ENCODE data around the gene PAWR.
A peak's percentile ranks its signal among the peaks of the same experiment; 100 is the strongest.
"Not testable (repeated sequence)": the region's sequence is repeated elsewhere in the genome, so short reads cannot be mapped to it uniquely, and the experiment has no call there.

Gene PAWR

GRCh38 chr12:79688376-79689060, 2.2 kb downstream of the PAWR start:
- no peak for DNase-seq

GRCh38 chr12:79687711-79688260, 3.0 kb downstream of the PAWR start:
- peak; percentile 18 for DNase-seq

- DNase-seq: no peak
These were observed 4.6 kb downstream of the PAWR start for GRCh38 chr12:79686171-79686570.

GRCh38 chr12:79685068-79685467, 5.7 kb downstream of the PAWR start:
- no peak for DNase-seq

- not testable (repeated sequence) for DNase-seq
These were observed 6.4 kb downstream of the PAWR start for GRCh38 chr12:79684338-79684737.

GRCh38 chr12:79682593-79682992, 8.2 kb downstream of the PAWR start:
- no peak for DNase-seq

GRCh38 chr12:79681008-79681590, 9.7 kb downstream of the PAWR start:
- no peak for DNase-seq

- DNase-seq: no peak
These were observed 10.7 kb downstream of the PAWR start for GRCh38 chr12:79680051-79680450.

- DNase-seq: no peak
These were observed 12.5 kb downstream of the PAWR start for GRCh38 chr12:79678306-79678705.

- DNase-seq: no peak
These were observed 13.1 kb downstream of the PAWR start for GRCh38 chr12:79677672-79678071.

GRCh38 chr12:79676579-79676978, 14.2 kb downstream of the PAWR start:
- no peak for DNase-seq

GRCh38 chr12:79674629-79675028, 16.1 kb downstream of the PAWR start:
- no peak for DNase-seq

- DNase-seq: no peak
These were observed 17.4 kb downstream of the PAWR start for GRCh38 chr12:79673354-79673753.

GRCh38 chr12:79668113-79668512, 22.7 kb downstream of the PAWR start:
- no peak for DNase-seq

GRCh38 chr12:79665212-79665887, 25.4 kb downstream of the PAWR start:
- DNase-seq: no peak

GRCh38 chr12:79664518-79664917, 26.2 kb downstream of the PAWR start:
- no peak for DNase-seq

GRCh38 chr12:79662046-79662811, 28.5 kb downstream of the PAWR start:
- DNase-seq: no peak

- no peak for DNase-seq
These were observed 29.1 kb downstream of the PAWR start for GRCh38 chr12:79661629-79662028.

- no peak for DNase-seq
These were observed 30.8 kb downstream of the PAWR start for GRCh38 chr12:79659961-79660431.

- DNase-seq: no peak
These were observed 32.5 kb downstream of the PAWR start for GRCh38 chr12:79658221-79658620.

- no peak for DNase-seq
These were observed 33.6 kb downstream of the PAWR start for GRCh38 chr12:79657136-79657535.

GRCh38 chr12:79655036-79655435, 35.7 kb downstream of the PAWR start:
- DNase-seq: no peak

- DNase-seq: no peak
These were observed 38.2 kb downstream of the PAWR start for GRCh38 chr12:79652521-79652920.
